ENCODE data around the gene KDM4B.
A peak's percentile ranks its signal among the peaks of the same experiment; 100 is the strongest.
"Not testable (repeated sequence)": the region's sequence is repeated elsewhere in the genome, so short reads cannot be mapped to it uniquely, and the experiment has no call there.

KDM4B gene

DNA sequence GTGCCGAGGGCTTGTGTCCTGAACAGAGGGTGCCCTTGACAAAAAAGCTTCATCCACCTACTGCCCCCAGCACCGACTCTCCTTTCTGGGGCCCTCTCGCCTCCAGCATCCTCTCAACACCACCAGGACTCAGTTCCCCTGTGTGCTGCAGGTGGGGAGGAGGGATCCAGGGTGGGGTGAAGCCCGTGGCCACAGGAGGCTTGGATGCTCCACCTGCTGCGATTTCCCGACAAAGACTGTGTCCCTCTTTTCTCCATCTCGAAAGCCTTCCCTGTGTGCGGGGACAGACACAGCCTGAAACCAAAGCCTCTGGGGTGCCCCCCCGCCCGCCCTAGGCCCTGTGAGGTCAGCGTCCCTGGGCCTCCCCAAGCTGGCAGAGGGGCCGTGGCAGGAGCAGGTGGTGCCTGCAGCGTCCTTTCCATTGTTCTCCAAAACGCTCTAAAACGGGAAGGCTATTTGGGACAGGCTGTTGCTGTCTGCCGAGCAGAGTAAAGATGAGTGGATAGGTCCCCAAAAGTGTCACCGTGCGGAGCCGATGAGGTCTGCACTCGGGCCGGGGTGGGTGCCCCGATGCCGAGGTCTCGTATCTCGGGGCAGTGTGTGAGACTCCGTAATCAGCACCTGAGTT is 186.0 kb downstream of the KDM4B start:
- no peak for DNase-seq

DNA sequence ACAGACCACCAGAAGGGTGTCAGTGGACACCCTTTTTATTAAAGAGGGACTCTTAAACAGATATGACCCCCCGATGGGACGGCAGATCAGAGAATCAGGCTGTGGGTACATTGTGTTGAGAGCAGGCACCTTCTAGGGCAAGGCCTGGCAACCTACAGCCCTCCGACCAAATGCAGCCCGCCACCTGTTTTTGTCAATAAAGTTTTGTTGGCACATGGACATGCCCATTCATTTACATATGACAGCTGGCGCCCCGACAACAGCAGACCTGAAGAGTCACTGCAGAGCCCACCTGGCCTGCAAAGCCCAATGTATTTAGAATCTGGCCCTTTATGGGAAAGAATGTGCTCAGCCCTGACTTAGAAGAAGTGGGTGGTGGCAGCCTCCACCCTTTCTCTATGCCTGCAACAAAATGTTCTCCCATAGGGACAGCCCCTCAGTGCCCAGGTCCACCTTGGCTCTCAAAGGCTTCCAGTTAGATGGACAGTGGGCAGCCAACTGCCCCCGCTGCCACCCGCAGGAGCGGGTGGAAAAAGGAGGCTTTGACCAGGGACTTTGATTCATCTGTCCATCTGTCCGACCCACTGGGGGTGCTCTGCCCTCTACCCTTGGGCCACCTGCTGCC is 186.8 kb downstream of the KDM4B start:
- no peak for DNase-seq

DNA sequence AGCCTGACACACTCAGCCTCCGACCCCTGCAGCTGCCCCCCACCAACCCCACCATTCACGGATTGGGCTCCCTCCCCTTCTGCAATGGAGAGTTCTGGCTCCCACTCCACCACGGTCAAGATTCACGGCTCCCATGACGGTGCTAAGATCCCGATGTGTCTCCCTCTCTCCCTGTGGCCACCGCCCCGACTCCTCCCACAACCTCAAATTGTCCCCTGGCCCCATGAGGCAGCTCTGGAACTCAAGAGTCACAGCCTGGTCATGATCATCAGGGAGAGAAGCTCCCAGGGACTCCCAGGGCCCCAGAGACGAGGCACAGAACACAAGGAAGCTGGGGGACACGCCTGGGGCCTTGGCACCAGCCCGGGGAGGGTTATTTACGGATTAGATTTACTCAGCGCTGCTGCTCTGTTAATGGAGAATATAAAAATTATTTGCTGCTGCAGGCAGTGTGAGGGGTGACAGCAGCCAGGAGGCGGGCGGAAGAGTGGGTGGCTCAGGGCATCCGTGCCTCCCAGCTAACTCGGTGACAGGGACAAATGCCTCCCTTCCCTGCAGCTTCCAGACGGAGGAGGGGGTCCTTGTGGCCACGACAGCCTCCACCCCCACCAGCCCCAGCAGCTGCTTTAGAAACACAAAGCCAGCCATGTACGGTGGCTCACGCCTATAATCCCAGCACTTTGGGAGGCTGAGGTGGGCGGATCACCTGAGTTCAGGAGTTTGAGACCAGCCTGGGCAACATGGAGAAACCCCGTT is 187.5 kb downstream of the KDM4B start:
- no peak for DNase-seq

DNA sequence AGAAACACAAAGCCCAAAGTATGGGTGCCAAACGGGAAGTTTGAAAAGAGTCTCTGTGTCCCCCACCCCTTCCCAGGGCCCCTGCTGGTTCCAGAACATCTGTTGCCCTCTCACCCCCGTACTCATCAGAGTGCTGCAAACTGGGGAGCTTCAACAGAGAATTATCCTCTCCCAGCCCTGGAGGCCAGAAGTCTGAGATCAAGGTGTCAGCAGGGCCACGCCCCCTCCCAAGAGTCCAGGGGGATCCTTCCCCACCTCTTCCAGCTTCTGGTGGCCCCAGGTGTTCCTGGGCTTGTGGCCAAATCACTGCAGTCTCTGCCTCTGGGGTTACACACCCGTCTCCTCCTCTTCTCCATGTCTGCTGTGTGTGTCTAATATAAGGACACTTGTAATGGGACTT is 188.3 kb downstream of the KDM4B start:
- DNase-seq = no peak

DNA sequence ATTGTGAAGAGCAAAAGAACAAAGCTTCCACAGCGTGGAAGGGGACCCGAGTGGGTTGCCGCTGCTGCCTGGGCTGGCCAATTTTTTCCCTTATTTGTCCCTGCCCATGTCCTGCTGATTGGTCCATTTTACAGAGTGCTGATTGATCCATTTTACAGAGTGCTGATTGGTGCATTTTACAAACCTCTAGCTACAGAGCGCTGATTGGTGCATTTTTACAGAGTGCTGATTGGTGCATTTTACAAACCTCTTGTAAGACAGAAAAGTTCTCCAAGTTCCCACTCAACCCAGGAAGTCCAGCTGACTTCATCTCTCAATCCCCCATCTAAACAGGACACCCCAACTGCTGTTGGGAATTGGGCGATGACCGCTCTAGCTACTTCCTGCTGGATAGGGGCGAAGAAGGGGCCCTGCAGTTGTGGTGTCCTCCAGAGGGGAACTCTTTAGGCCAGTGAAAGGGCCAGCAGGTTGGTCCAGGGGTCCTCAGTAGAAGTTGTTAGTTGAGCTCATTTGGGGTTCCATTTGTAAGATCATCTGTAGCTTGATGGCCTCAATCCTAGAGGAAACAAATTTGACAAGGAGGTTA is 189.7 kb downstream of the KDM4B start:
- DNase-seq = not testable (repeated sequence)

DNA sequence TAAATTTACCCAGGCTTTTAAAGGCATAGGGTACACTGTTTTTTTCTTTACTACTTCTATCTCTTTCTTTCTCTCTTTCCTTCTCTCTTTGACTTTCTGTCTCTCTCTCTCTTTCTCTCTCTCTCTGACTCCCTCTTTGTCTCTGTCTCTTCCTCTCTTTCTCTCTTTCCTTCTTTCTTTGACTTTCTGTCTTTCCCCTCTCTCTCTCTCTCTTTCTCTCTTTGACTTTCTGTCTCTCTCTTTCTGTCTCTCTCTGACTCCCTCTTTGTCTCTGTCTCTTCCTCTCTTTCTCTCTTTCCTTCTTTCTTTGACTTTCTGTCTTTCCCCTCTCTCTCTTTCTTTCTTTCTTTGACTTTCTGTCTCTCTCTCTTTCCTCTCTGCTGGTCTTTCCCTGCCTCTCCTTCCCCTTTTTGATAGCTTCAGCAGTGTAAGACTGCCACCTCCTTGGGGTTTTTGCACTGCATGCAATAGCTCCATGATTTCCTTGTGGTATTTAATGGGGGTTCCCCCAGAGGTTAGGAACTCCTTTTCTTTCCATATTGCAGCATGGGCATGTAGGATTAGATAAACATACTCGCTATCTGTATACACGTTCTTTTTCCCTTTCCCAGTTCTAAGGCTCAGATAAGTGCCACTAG is 191.4 kb downstream of the KDM4B start:
- DNase-seq = peak; percentile 36 to 67

DNA sequence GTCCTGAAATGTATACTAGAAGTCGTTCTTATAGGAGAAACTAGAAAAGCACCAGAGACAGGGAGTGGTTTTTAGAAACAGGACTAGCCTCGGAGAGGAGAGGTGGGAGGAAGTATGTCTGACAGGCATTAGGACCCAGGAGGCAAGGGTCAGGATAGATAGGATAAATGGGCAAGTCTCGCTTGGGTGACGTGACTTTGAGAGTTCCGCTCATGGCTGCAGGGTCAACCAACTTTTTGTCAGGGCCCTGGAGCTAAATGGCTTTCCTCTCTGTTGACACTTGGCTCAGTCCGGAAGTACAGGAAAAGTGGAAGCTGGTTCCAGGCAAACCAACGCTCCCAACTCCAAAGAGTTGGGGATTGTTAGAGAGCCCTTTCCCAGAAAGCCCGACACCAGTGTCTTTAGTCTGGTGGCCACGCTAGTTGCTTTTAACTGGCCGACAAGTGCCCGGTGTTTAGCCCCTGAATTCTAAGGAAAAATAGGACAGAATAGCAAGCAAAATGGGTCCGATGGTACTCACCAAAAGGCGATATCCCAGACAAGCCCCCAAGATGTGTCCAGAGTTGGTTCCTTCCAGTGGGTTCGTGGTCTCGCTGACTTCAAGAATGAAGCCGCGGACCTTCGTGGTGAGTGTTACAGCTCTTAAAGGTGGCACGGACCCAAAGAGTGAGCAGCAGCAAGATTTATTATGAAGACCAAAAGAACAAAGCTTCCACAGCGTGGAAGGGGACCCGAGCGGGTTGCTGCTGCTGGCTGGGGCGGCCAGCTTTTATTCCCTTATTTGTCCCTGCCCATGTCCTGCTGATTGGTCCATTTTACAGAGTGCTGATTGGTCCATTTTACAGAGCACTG is 196.2 kb downstream of the KDM4B start:
- DNase-seq = not testable (repeated sequence)

DNA sequence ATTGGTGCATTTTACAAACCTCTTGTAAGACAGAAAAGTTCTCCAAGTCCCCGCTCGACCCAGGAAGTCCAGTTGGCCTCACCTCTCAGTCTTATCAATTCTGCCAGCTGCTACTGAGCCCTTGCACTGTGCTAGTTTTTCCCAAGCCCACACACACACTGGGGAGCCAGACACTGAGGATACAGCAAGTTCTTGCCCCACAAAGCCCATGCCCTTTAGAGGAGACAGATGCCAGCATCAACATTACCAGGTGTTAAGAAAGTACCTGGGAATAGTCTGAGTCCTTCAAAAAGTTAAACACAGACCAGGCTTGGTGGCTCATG is 196.7 kb downstream of the KDM4B start:
- no peak for DNase-seq

DNA sequence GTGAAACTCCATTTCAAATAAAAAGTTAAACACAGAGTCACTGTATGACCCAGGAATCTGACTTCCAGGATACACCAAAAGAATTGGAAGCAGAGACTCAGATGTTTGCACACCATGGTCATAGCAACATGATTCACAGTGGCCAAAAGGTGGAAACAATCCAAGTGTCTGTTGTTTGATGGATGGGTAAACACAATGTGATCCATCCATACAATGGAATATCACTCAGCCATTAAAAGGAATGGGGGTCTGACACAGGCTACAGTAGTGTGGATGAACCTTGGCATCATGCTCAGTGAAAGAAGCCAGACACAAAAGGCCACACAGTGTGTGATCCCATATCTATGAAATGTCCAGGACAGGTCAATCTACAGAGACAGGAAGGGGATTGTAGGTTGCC is 197.3 kb downstream of the KDM4B start:
- DNase-seq = no peak

DNA sequence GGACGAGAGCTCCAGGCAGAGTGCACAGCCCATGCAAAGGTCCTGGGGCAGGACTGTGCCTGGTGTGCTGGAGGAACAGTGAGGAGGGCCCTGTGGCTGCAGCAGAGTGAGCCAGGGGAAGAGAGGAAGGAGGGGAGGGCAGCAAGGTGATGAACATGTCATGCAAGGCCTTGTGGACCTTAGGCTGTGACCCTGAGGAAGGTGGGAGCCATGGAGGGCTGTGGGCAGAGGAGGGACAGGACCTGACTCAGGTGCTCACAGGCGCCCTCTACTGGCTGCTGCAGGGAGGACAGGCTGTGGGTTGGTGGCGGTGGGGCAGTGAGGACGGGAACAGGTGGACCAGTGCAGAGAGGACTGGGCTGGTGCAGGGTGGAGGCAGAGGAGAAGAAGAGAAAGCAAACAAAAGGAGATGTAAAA is 201.4 kb downstream of the KDM4B start:
- DNase-seq = peak in 1 of 2 donors; percentile 48

DNA sequence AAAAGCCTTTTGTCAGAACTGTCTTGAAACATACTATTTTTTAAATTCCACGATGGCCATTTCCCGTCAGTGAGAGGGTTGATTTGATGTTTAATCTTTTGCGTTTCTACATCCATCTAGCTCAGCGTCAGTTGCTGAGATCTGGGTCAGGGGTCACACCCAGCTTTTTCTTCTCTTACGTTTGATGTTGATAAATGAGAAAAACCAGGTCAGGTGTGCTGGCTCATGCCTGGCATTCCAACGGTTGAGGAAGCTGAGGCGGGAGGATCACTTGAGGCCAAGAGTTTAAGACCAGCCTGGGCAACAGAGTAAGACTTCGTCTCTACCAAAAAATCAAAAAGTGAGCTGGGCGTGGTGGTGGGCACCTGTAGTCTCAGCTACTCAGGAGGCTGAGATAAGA is 202.8 kb downstream of the KDM4B start:
- DNase-seq = no peak

DNA sequence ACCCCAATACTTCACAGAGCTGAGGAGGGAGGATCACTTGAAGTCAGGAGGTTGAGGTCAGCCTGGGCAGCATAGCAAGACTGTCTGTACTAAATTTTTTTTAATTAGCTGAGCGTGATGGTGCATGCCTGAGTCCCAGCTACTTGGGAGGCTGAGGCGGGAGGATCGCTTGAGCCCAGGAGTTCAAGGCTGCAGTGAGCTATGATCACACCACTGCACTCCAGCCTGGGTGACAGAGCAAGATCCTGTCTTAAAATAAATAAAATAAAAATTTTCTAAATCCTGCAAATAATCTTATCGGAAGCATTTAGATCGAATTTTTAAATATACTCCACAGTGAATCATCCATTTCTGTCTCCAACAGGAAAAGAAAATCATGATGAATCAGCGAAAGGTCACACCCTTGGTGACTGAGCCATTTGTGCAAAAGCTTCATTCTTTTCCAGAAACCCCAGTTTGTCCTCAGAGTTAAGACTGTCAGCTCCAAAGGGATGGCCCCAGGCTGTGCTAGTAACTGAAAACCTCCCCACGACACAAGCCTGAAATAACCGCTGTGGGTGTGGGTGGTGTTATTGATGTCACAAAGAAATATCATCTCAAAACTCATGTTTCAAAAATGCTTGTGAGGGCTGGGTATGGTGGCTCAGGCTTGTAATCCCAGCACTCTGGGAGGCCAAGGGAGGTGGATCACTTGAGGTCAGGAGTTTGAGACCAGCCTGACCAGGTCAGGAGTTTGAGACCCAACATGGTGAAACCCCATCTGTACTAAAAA is 204.1 kb downstream of the KDM4B start:
- DNase-seq = peak; percentile 51 to 91

DNA sequence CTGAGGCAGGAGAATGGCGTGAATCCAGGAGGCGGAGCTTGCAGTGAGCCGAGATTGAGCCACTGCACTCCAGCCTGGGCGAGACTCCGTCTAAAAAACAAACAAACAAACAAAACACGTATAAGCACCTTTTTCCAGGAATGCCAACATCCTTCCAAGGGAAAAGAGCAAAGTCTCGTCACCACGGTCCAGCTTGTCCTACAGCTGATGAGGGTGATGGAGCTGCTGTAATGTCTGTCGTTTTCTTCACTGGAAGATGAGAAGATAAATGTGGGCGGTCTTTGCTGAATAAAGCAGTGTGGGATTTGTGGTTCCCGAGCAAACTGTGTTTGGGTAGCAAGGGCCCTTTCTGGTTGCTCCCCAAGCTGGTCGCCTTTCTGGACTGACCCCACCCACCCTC is 205.1 kb downstream of the KDM4B start:
- no peak for DNase-seq

DNA sequence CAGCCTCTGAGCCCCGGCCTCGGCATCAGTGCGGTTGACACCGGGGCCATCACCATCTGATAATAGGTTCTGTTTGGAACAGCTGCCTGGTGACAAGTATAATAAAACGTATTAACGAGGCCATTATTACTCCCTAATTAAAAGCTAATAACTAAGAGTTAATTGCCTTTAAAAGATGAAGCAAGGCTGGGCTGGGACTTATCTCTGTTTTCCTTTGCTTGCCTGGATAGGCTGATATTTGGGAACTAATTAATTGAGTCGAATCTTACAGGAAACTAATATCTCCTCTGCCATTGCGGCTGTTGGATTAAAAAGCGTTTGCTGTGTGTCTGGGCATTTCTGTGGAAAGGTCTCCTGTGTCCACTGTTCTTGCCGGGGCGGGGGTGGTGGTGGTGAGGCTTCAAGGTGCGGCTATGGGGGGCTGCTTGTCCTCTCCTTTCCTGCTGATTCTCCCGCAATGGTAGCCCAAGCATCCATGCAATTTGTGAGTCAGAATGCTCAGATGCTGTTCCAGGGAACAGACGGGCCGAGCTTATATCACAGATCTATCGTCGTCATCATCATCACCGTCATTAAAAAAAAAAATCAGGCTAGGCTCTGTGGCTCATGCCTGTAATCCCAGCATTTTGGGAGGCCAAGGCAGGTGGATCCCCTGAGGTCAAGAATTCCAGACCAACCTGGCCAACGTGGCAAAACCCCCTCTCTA is 209.0 kb downstream of the KDM4B start:
- DNase-seq = no peak

DNA sequence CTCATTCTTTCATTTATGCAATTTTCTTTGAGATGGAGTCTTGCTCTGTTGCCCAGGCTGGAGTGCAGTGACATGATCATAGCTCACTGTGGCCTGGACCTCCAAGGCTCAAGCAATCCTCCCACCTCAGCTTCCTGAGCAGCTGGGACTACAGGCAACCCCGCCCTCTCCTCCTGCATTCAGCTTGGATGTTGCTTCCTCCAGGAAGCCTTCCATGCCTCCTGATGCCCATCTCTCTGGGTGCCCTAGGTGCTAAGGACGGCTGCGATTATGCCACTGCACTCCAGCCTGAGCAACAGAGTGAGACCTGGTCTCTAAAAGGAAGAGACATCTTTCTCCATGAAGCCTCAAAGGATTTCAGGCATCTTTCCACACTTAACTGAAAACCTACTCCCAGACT is 209.9 kb downstream of the KDM4B start:
- DNase-seq = no peak

DNA sequence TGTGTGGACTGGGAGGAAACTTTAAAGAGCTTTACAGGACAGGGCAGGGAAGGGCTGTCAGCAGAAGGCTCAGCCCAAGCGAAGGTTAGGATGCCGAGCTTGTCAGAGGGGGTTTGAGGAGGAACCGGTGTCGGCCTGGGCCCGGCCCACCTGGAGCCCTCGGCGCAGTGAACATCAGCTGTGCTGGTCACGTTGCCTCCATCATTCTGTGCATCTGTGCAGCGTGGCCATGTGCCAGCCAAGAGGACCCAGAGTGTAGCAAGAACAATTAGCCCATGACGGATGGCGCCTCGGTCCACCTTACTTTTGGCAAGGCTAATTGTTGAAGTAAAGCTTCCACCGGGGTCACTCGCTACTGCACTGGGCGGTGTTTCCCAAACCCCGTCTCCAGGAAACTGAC is 210.3 kb downstream of the KDM4B start:
- no peak for DNase-seq

DNA sequence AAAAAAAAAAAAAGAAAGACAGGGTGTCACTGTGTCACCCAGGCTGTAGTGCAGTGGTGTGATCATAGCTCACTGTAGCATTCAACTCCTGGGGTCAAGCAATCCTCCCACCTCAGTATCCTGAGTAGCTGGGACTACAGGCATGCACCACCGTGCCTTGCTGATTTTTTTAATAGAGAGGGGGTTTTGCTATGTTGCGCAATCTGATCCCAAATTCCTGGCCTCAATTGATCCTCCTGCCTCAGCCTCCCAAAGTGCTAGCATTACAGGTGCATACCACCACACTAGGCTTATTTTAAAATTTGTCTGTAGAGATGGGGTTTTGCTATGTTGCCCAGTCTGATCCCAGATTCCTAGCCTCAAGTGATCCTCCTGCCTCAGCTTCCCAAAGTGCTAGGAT is 212.4 kb downstream of the KDM4B start:
- DNase-seq = no peak

DNA sequence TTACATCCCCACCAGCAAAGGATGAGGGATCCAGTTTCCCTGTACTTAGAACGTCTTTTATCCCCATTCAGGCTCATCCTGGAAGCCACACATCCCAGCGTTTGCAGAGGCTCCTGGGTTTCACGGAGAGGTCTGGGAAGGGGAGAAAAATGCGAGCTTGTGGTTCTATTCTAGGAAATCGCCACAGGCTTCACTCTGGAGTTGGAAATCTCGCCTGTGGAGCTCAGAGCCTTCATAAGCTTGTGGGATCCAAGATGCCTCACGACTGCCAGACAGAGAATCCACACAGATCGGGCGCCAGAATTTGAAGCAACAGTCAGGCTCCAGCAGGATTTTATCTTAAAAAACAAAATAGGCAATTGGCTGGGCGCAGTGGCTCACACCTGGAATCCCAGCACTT is 213.8 kb downstream of the KDM4B start:
- DNase-seq = no peak

DNA sequence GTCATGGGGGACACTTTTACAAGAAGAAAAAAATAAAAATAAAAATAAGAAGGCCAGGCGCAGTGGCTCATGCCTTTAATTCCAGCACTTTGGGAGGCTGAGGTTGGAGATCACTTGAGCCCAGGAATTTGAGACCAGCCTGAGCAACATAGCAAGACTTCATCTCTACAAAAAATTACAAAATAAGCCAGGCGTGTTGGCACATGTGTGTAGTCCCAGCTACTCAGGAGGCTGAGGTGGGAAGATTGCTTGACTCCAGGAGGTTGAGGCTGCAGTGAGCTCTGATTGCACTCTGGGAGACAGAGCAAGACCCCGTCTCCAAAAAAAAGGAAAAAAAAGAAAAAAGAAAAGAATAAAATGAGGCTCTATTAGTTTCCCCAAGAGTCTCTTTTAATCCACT is 214.7 kb downstream of the KDM4B start:
- no peak for DNase-seq

DNA sequence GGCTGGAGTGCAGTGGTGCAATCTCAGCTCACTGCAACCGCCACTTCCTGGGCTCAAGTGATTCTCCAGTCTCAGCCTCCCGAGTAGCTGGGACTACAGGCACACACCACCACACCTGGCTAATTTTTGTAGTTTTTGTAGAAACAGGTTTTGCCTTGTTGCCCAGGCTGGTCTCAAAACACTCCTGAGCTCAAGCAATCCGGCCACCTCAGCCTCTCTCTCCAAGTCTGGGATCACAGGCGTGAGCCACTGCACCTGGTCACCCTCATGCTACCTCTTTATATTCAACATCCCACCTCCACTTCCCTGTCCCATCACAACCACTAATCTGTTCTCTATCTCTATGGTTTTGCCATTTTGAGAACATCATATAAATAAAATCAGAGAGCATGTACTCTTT is 216.0 kb downstream of the KDM4B start:
- no peak for DNase-seq
